ENCODE data around the gene KAZN. TPM values are rescaled to one million over a fixed set of nuclear protein-coding genes. Genes with fewer than 3 reads are reported as not detected.

KAZN gene
- total RNA-seq, 2 experiments from 2014 or later, result 0.22 to 0.55 TPM

GRCh38 chr1:15063783-15064182 is 465.3 kb downstream of the KAZN start:
- no peaks in the 10 kb centered on the region for H3K4me1 ChIP-seq (ENCODE audit: insufficient read depth, low read length)
- TF ChIP-seq CTCF (IDR thresholded peaks at IDR 0.05), result no peak
- Mint-ChIP-seq H3K27ac (no peak overlapping the region), H3K4me1 (ENCODE audit: low read depth) (no peaks in the 10 kb centered on the region), H3K9me3 (no peaks in the 10 kb centered on the region), H3K27me3 (no peaks in the 10 kb centered on the region), H3K4me3 (no peak overlapping the region), H3K36me3 (ENCODE audit: low read depth) (no peaks in the 10 kb centered on the region)
- no peaks in the 10 kb centered on the region for H3K27me3 ChIP-seq (ENCODE audit: control insufficient read depth in 1 of 2, insufficient read depth in 2 of 2, low read length in 2 of 2)
- H3K9me3 ChIP-seq (ENCODE audit: control insufficient read depth in 1 of 2, insufficient read depth in 1 of 2, low read length in 2 of 2), result peaks cover 0 to 4% of the 10 kb centered on the region in 2 experiments
- intact Hi-C loops (cut with DNase I, micrococcal nuclease), result no loop called here
- no peak overlapping the region for H3K27ac ChIP-seq (ENCODE audit: low read depth in 1 of 2, low read length in 2 of 2)
- no peak for ATAC-seq (ENCODE audit: poor library complexity)
- POLR2A ChIA-PET, result no interaction called here
- DNase-seq, result no peak
- H3K36me3 ChIP-seq (ENCODE audit: insufficient read depth, low read length), result no peaks in the 10 kb centered on the region
- CTCF ChIA-PET, result no interaction called here
- H3K4me3 ChIP-seq (ENCODE audit: low read length), result no peak overlapping the region

GRCh38 chr1:15064217-15064929 is 465.9 kb downstream of the KAZN start:
- TF ChIP-seq CTCF (IDR thresholded peaks at IDR 0.05), result no peak
- ATAC-seq (ENCODE audit: poor library complexity) (no peak), DNase-seq (no peak)
- Mint-ChIP-seq H3K36me3 (ENCODE audit: low read depth) (no peaks in the 10 kb centered on the region), H3K4me3 (no peak overlapping the region), H3K27ac (no peak overlapping the region), H3K4me1 (ENCODE audit: low read depth) (no peaks in the 10 kb centered on the region), H3K27me3 (no peaks in the 10 kb centered on the region), H3K9me3 (no peaks in the 10 kb centered on the region)
- Histone ChIP-seq H3K27ac (ENCODE audit: low read depth in 1 of 2, low read length in 2 of 2) (no peak overlapping the region), H3K36me3 (ENCODE audit: insufficient read depth, low read length) (no peaks in the 10 kb centered on the region), H3K27me3 (ENCODE audit: control insufficient read depth in 1 of 2, insufficient read depth in 2 of 2, low read length in 2 of 2) (no peaks in the 10 kb centered on the region), H3K4me1 (ENCODE audit: insufficient read depth, low read length) (no peaks in the 10 kb centered on the region), H3K4me3 (ENCODE audit: low read length) (no peak overlapping the region), H3K9me3 (ENCODE audit: control insufficient read depth in 1 of 2, insufficient read depth in 1 of 2, low read length in 2 of 2) (peaks cover 0 to 4% of the 10 kb centered on the region in 2 experiments)
- ChIA-PET POLR2A (no interaction called here), CTCF (no interaction called here)
- intact Hi-C loops (cut with DNase I, micrococcal nuclease), result no loop called here

GRCh38 chr1:15065291-15065690 is 466.8 kb downstream of the KAZN start:
- Histone ChIP-seq H3K4me3 (ENCODE audit: low read length) (no peak overlapping the region), H3K36me3 (ENCODE audit: insufficient read depth, low read length) (no peaks in the 10 kb centered on the region), H3K9me3 (ENCODE audit: control insufficient read depth in 1 of 2, insufficient read depth in 1 of 2, low read length in 2 of 2) (peaks cover 0 to 4% of the 10 kb centered on the region in 2 experiments), H3K4me1 (ENCODE audit: insufficient read depth, low read length) (no peaks in the 10 kb centered on the region), H3K27ac (ENCODE audit: low read depth in 1 of 2, low read length in 2 of 2) (no peak overlapping the region), H3K27me3 (ENCODE audit: control insufficient read depth in 1 of 2, insufficient read depth in 2 of 2, low read length in 2 of 2) (no peaks in the 10 kb centered on the region)
- Mint-ChIP-seq H3K27ac (no peak overlapping the region), H3K27me3 (no peaks in the 10 kb centered on the region), H3K4me1 (ENCODE audit: low read depth) (no peaks in the 10 kb centered on the region), H3K36me3 (ENCODE audit: low read depth) (no peaks in the 10 kb centered on the region), H3K4me3 (no peak overlapping the region), H3K9me3 (no peaks in the 10 kb centered on the region)
- POLR2A ChIA-PET, result no interaction called here
- intact Hi-C loops (cut with DNase I, micrococcal nuclease), result no loop called here
- ATAC-seq (ENCODE audit: poor library complexity) (no peak), DNase-seq (no peak)
- no peak for TF ChIP-seq CTCF (IDR thresholded peaks at IDR 0.05)
- CTCF ChIA-PET, result no interaction called here

Data from CD4-positive, alpha-beta T cell (primary cell).